ENCODE data around the gene RPP25. TPM values are rescaled to one million over a fixed set of nuclear protein-coding genes. Genes with fewer than 3 reads are reported as not detected.
A peak's percentile ranks its signal among the peaks of the same experiment; 100 is the strongest.

RPP25 gene
- total and polyA plus RNA-seq, 2 of the 13 experiments (the other 11 are each of a cell fraction or from before 2014, with no cell fraction given): 0.05 to 0.11 TPM

DNA sequence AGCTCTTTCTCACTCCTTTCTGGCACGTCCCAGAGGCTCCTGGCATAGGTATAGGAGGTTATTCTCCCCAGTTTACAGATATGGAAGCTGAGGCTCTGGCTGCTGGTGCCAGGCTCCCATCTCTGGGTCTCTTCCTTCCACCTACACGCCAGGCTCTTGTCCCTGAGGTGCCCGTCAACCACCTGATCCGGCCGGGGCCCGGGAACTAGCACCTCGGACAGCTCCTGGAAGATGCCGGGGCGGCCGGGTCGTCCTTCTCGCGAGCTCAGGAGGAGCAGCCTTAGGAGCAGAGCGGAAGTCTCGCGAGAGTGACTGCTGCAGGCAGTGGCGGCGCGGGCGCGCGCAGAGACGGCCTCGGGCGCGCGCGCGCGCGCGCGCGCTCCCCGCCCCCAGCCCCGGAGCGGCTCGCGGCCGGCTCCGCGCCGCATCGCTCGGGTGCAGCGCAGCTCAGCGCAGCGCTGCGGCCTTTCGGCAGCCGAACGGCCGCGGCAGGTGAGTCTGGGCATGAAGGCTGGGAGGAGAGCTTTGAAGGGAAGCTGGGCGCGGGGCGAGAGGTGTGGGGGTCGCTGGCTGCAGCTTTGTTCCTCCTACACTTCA, 38.7 kb upstream of the RPP25 start, which contains the start of gene SCAMP5 (continued):
- TF ChIP-seq, protein P1, sequence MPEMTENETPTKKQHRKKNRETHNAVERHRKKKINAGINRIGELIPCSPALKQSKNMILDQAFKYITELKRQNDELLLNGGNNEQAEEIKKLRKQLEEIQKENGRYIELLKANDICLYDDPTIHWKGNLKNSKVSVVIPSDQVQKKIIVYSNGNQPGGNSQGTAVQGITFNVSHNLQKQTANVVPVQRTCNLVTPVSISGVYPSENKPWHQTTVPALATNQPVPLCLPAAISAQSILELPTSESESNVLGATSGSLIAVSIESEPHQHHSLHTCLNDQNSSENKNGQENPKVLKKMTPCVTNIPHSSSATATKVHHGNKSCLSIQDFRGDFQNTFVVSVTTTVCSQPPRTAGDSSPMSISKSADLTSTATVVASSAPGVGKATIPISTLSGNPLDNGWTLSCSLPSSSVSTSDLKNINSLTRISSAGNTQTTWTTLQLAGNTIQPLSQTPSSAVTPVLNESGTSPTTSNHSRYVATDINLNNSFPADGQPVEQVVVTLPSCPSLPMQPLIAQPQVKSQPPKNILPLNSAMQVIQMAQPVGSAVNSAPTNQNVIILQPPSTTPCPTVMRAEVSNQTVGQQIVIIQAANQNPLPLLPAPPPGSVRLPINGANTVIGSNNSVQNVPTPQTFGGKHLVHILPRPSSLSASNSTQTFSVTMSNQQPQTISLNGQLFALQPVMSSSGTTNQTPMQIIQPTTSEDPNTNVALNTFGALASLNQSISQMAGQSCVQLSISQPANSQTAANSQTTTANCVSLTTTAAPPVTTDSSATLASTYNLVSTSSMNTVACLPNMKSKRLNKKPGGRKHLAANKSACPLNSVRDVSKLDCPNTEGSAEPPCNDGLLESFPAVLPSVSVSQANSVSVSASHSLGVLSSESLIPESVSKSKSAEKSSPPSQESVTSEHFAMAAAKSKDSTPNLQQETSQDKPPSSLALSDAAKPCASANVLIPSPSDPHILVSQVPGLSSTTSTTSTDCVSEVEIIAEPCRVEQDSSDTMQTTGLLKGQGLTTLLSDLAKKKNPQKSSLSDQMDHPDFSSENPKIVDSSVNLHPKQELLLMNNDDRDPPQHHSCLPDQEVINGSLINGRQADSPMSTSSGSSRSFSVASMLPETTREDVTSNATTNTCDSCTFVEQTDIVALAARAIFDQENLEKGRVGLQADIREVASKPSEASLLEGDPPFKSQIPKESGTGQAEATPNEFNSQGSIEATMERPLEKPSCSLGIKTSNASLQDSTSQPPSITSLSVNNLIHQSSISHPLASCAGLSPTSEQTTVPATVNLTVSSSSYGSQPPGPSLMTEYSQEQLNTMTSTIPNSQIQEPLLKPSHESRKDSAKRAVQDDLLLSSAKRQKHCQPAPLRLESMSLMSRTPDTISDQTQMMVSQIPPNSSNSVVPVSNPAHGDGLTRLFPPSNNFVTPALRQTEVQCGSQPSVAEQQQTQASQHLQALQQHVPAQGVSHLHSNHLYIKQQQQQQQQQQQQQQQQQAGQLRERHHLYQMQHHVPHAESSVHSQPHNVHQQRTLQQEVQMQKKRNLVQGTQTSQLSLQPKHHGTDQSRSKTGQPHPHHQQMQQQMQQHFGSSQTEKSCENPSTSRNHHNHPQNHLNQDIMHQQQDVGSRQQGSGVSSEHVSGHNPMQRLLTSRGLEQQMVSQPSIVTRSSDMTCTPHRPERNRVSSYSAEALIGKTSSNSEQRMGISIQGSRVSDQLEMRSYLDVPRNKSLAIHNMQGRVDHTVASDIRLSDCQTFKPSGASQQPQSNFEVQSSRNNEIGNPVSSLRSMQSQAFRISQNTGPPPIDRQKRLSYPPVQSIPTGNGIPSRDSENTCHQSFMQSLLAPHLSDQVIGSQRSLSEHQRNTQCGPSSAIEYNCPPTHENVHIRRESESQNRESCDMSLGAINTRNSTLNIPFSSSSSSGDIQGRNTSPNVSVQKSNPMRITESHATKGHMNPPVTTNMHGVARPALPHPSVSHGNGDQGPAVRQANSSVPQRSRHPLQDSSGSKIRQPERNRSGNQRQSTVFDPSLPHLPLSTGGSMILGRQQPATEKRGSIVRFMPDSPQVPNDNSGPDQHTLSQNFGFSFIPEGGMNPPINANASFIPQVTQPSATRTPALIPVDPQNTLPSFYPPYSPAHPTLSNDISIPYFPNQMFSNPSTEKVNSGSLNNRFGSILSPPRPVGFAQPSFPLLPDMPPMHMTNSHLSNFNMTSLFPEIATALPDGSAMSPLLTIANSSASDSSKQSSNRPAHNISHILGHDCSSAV (CRISPR knock-in tag; IDR thresholded peaks at IDR 0.05; ENCODE audit: borderline replicate concordance): no peak
- TF ChIP-seq, protein P2, sequence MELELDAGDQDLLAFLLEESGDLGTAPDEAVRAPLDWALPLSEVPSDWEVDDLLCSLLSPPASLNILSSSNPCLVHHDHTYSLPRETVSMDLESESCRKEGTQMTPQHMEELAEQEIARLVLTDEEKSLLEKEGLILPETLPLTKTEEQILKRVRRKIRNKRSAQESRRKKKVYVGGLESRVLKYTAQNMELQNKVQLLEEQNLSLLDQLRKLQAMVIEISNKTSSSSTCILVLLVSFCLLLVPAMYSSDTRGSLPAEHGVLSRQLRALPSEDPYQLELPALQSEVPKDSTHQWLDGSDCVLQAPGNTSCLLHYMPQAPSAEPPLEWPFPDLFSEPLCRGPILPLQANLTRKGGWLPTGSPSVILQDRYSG (CRISPR knock-in tag; IDR thresholded peaks at IDR 0.05): peak; percentile 94
- TF ChIP-seq ZNF382 (CRISPR knock-in tag; IDR thresholded peaks at IDR 0.05; ENCODE audit: borderline replicate concordance): no peak
- TF ChIP-seq POGZ (CRISPR knock-in tag; IDR thresholded peaks at IDR 0.05): peak; percentile 65; the same call in 1 of the 2 replicates
- TF ChIP-seq ZFY (CRISPR knock-in tag; IDR thresholded peaks at IDR 0.05): peak; percentile 81
- 0 out of 2 replicates have a peak, but pooled peaks have one; percentile 30 for TF ChIP-seq FOXO1 (CRISPR knock-in tag; IDR thresholded peaks at IDR 0.05)
- TF ChIP-seq ZNF460 (CRISPR knock-in tag; IDR thresholded peaks at IDR 0.05; ENCODE audit: borderline replicate concordance): no peak
- TF ChIP-seq SRF (IDR thresholded peaks at IDR 0.05; ENCODE audit: low read depth, low read length): no peak
- no peak for TF ChIP-seq GTF3A (CRISPR knock-in tag; conservative IDR thresholded peaks at IDR 0.05)
- TF ChIP-seq HCFC1 (IDR thresholded peaks at IDR 0.05; ENCODE audit: low read depth, low read length): peak; percentile 32; the same call in 1 of the 2 replicates
- peak; percentile 49; the same call in 1 of the 2 replicates for TF ChIP-seq ZNF768 (CRISPR knock-in tag; IDR thresholded peaks at IDR 0.05)
- TF ChIP-seq, protein P3, sequence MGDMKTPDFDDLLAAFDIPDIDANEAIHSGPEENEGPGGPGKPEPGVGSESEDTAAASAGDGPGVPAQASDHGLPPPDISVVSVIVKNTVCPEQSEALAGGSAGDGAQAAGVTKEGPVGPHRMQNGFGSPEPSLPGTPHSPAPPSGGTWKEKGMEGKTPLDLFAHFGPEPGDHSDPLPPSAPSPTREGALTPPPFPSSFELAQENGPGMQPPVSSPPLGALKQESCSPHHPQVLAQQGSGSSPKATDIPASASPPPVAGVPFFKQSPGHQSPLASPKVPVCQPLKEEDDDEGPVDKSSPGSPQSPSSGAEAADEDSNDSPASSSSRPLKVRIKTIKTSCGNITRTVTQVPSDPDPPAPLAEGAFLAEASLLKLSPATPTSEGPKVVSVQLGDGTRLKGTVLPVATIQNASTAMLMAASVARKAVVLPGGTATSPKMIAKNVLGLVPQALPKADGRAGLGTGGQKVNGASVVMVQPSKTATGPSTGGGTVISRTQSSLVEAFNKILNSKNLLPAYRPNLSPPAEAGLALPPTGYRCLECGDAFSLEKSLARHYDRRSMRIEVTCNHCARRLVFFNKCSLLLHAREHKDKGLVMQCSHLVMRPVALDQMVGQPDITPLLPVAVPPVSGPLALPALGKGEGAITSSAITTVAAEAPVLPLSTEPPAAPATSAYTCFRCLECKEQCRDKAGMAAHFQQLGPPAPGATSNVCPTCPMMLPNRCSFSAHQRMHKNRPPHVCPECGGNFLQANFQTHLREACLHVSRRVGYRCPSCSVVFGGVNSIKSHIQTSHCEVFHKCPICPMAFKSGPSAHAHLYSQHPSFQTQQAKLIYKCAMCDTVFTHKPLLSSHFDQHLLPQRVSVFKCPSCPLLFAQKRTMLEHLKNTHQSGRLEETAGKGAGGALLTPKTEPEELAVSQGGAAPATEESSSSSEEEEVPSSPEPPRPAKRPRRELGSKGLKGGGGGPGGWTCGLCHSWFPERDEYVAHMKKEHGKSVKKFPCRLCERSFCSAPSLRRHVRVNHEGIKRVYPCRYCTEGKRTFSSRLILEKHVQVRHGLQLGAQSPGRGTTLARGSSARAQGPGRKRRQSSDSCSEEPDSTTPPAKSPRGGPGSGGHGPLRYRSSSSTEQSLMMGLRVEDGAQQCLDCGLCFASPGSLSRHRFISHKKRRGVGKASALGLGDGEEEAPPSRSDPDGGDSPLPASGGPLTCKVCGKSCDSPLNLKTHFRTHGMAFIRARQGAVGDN (CRISPR knock-in tag; IDR thresholded peaks at IDR 0.05): no peak
- TF ChIP-seq, protein P4, sequence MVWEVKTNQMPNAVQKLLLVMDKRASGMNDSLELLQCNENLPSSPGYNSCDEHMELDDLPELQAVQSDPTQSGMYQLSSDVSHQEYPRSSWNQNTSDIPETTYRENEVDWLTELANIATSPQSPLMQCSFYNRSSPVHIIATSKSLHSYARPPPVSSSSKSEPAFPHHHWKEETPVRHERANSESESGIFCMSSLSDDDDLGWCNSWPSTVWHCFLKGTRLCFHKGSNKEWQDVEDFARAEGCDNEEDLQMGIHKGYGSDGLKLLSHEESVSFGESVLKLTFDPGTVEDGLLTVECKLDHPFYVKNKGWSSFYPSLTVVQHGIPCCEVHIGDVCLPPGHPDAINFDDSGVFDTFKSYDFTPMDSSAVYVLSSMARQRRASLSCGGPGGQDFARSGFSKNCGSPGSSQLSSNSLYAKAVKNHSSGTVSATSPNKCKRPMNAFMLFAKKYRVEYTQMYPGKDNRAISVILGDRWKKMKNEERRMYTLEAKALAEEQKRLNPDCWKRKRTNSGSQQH (CRISPR knock-in tag; IDR thresholded peaks at IDR 0.05; ENCODE audit: low read depth): 0 out of 2 replicates have a peak, but pooled peaks have one; percentile 84

All from HepG2 (cell line).